NT2/D1 (cell line): ENCODE measurements around the gene SIGLEC14.

Experiments used
- DNase-seq: peaks from one replicate; pipeline ENCODE4 v3.0.0-alpha.2; 2011; ENCODE audit warnings: low read depth, low spot score
- H3K27me3 ChIP-seq: 2 replicates; pipeline ENCODE4 v1.6.0; 2011; ENCODE audit warnings: mild to moderate bottlenecking; ENCODE audit not compliant: insufficient read length, insufficient read depth
- H3K36me3 ChIP-seq: 2 replicates; pipeline ENCODE4 v1.6.1; 2011; ENCODE audit warnings: mild to moderate bottlenecking, low read length, mixed read lengths; ENCODE audit not compliant: insufficient read depth, insufficient read length
- H3K4me1 ChIP-seq: 2 replicates; pipeline ENCODE4 v1.5.1; 2011; ENCODE audit not compliant: insufficient read depth, insufficient read length
- H3K4me3 ChIP-seq: 2 replicates; pipeline ENCODE4 v1.5.1; 2011; ENCODE audit warnings: low read depth; ENCODE audit not compliant: insufficient read length
- H3K9ac ChIP-seq: 2 replicates; pipeline ENCODE4 v1.6.0; 2011; ENCODE audit warnings: low read depth; ENCODE audit not compliant: insufficient read length
- H3K9me3 ChIP-seq: 2 replicates; pipeline ENCODE4 v1.5.1; 2011; ENCODE audit warnings: mild to moderate bottlenecking, low read length; ENCODE audit not compliant: insufficient read depth
- SUZ12 ChIP-seq: IDR thresholded peaks from 2 replicates; pipeline ENCODE4 v1.6.1; 2011; ENCODE audit not compliant: insufficient read length, insufficient read depth; ENCODE audit errors: extremely low read depth
- YY1 ChIP-seq: IDR thresholded peaks from 2 replicates; pipeline ENCODE4 v1.6.1; 2011; ENCODE audit not compliant: insufficient read length, insufficient read depth
- ZNF274 ChIP-seq: IDR thresholded peaks from 2 replicates; pipeline ENCODE4 v1.6.1; 2011; ENCODE audit warnings: mild to moderate bottlenecking, low read depth, low read length

Gene SIGLEC14

DNA sequence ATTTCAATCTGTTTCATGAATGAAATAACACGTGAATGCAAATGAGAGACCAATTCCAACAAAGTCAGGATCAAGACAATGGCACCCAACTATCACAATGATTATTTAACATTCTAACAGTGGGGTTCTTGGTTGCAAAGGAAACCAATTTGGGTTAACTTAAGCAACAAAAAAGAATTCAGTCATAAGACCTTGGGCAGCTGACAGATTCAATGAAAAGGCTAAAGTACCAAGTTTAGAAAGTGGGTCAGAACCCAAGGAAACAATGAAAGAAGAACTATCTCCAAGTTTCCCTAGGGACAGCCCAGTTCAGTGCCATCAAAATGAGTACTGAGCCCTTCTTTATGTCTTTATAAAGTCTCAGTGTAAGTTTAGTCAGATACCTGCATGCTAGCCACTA is 17.5 kb upstream of the SIGLEC14 start:
- Histone ChIP-seq H3K9ac (no peak overlapping the region), H3K4me1 (no peaks in the 10 kb centered on the region), H3K9me3 (peaks cover 5% of the 10 kb centered on the region; the same call in 1 of the 2 replicates), H3K27me3 (no peaks in the 10 kb centered on the region), H3K36me3 (no peaks in the 10 kb centered on the region), H3K4me3 (no peak overlapping the region)
- no peak for DNase-seq
- TF ChIP-seq ZNF274 = no peak

DNA sequence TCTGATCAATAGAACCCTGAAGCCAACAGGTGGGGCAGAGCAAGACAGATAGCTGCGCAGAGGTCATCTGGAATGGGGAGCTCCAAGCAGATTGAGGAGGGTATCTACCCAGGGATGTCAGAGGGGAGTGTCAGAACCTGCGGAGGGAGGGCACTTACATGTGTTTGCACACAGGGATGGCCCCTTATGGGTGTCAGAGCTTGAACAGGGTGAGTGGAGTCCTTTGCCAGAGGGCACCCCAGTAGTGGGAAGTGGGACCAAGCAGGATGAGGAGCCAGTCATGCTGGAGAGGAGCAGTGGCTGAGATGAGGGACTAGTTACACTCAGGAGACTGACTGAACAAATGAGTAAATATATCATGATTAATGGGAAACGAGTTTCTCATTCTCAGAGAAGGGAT is 17.0 kb upstream of the SIGLEC14 start:
- no peak overlapping the region for H3K4me3 ChIP-seq
- no peak for TF ChIP-seq ZNF274
- no peak for TF ChIP-seq SUZ12
- TF ChIP-seq YY1 = no peak
- DNase-seq = no peak

DNA sequence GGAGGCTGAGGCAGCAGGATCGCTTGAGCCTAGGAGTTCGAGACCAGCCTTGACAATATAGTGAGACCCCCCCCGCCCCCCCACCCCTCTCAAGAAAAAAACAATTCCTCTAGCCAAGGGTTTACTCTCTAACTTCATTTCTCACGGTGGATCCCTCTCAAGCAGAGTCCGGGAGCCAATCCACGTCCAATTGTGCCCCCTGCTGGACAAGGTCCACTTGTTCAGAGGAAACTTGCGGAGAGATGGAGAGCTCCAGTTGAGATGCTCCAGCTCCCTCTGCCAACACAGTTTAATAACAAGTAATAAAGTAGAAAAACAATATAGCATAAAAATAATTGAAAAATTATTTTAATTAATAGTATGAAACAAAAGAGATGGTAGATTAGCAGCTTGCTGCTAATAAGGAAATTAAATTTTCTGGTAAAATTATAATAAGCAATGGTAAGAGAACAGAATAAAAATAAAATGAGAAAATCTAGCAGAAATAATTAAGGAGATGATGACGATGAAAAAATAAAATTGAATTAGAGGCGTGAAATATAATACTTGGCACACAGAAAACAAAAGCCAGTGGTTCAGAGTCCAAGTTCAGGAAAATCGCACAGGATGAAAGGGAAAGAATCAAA is 14.5 kb upstream of the SIGLEC14 start:
- H3K36me3 ChIP-seq = no peaks in the 10 kb centered on the region
- H3K4me1 ChIP-seq = no peaks in the 10 kb centered on the region
- H3K9ac ChIP-seq = no peak overlapping the region
- TF ChIP-seq ZNF274 (no peak), SUZ12 (no peak), YY1 (no peak)
- H3K4me3 ChIP-seq = no peak overlapping the region
- peak; percentile 68 for DNase-seq
- no peaks in the 10 kb centered on the region for H3K27me3 ChIP-seq
- H3K9me3 ChIP-seq = peaks cover 5% of the 10 kb centered on the region; the same call in 1 of the 2 replicates

More for the DNA sequence above, 17.0 kb upstream of the SIGLEC14 start:
- H3K9ac ChIP-seq = no peak overlapping the region
- H3K4me1 ChIP-seq = no peaks in the 10 kb centered on the region
- peaks cover 5% of the 10 kb centered on the region; the same call in 1 of the 2 replicates for H3K9me3 ChIP-seq
- no peaks in the 10 kb centered on the region for H3K36me3 ChIP-seq
- H3K27me3 ChIP-seq = no peaks in the 10 kb centered on the region

DNA sequence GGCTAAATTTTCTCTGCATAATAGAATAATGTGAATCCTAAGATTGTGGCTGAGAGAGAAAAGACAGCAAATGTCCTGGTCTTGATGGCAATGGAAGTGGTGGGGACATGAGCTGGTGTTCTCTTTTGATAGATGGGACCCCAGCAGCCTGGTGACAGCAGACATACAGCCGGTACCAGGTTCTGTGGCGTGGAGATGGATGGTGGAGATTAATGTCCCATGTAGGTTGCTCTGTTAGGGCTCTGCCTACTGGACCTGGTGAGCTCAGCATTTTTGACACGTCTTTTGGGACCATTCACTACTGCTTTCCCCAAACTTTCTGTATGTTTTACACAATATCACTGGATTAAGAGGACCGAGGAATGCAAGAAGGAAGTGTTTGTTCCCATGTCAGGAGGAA is 8.2 kb upstream of the SIGLEC14 start:
- TF ChIP-seq ZNF274 (no peak), YY1 (no peak), SUZ12 (no peak)
- Histone ChIP-seq H3K9ac (no peak overlapping the region), H3K27me3 (peaks cover 4% of the 10 kb centered on the region), H3K4me1 (no peaks in the 10 kb centered on the region), H3K36me3 (no peaks in the 10 kb centered on the region), H3K4me3 (no peak overlapping the region), H3K9me3 (no peaks in the 10 kb centered on the region)
- DNase-seq = no peak

DNA sequence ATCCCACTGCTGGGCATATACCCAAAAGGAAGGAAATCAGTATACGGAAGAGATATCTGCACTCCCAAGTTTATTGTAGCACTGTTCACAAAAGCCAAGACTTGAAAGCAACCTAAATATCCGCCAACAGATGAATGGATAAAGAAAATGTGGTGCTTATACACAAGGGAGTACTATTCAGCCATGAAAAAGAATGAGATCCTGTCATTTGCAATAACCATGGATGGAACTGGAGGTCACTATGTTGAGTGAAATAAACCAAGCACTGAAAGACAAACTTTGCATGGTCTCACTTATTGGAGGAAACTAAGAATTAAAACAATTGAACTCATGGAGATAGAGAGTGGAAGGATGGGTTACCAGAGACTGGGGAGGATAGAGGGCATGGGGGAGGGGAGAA is 6.5 kb upstream of the SIGLEC14 start:
- H3K36me3 ChIP-seq = no peaks in the 10 kb centered on the region
- peaks cover 4% of the 10 kb centered on the region for H3K27me3 ChIP-seq
- DNase-seq = no peak
- TF ChIP-seq YY1 (no peak), SUZ12 (no peak), ZNF274 (no peak)
- no peaks in the 10 kb centered on the region for H3K9me3 ChIP-seq
- H3K4me3 ChIP-seq = no peak overlapping the region
- H3K9ac ChIP-seq = no peak overlapping the region
- H3K4me1 ChIP-seq = no peaks in the 10 kb centered on the region

DNA sequence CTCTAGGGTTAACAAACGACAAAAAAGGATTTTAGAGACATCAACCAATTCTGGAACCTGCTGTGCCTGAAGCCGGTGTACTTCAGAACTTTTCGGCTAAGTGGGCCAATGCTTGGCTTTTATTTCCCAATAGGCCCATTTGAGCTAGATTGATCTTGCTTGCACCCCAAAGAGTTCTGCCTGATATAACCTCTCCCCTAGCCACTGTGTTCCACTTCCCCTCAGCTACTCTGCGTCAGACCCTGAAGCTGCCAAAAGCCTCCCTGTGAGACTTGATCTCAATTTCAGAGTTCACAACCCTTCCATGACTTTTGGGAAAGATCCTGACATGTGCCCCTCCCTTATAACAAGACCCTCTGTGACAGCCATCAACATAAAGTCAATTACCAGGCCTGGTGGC is 5.6 kb upstream of the SIGLEC14 start:
- H3K36me3 ChIP-seq = no peaks in the 10 kb centered on the region
- H3K27me3 ChIP-seq = peaks cover 4% of the 10 kb centered on the region
- no peaks in the 10 kb centered on the region for H3K9me3 ChIP-seq
- H3K4me3 ChIP-seq = no peak overlapping the region
- TF ChIP-seq SUZ12 (no peak), ZNF274 (no peak), YY1 (no peak)
- DNase-seq = no peak
- no peaks in the 10 kb centered on the region for H3K4me1 ChIP-seq
- no peak overlapping the region for H3K9ac ChIP-seq

DNA sequence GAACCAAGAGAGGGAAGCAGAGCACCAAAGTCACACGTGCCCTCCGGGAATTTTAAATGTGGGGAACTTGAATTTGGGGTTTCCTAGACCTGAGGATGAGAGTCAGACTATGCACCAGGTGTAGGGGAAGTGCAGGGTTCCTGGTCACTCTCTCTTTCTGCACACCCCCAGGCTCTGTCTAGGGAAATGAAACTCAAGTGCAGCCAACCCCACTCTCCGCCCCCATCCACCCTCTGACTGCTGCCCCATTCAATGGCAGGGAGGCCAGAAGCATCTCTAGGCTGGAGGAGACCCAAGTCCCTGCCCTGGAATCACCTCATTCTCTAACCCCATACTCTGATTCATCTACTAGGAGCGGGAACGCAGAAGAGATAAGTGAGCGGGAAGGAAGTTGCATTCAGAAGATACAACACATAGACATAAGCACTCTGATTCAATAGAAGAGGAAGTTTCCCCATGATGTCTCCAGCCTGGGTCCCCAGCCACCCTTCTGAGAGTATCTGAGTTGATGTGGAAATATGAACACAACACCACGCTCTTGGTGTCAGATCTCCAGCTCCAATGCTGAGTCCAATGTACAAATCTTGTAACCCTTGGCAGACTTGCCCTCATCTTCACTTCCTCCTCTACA is 4.7 kb upstream of the SIGLEC14 start:
- Histone ChIP-seq H3K27me3 (peaks cover 4% of the 10 kb centered on the region), H3K4me3 (no peak overlapping the region), H3K4me1 (no peaks in the 10 kb centered on the region), H3K36me3 (no peaks in the 10 kb centered on the region), H3K9ac (no peak overlapping the region), H3K9me3 (no peaks in the 10 kb centered on the region)
- no peak for TF ChIP-seq SUZ12
- no peak for TF ChIP-seq YY1
- TF ChIP-seq ZNF274 = no peak
- no peak for DNase-seq
